Measurements from ENCODE around the gene C3orf33. TPM values are rescaled to one million over a fixed set of nuclear protein-coding genes. Genes with fewer than 3 reads are reported as not detected.

C3orf33 gene
- total RNA-seq, 1 donor from 2014 or later = 1.7 TPM

DNA sequence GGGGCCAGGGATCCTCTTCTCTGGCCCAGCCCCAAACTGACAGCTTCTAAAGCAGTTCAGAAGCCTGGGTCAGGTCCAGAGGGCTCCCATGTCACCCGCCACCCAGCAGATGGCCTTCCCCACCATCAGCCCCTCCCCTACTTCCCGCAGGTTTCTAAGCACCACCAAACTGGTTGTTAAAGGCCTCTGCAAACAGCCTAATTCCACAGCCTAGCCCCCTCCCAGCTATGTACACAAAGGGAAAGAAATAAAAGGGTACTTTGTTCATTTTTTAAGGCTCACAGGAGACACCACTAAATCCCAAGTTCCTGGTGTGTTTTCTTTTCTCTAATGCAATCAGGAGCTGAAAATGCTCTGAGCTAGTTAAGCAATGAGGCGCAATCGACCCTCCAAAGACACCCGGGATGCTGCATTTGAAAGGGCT lies 91.8 kb downstream of the C3orf33 start:
- DNase-seq (ENCODE audit: low spot score) = no peak
- no peak overlapping the region for H3K4me3 Mint-ChIP-seq (ENCODE audit: low read depth)
- H3K27ac Mint-ChIP-seq = no peak overlapping the region
- H3K9me3 Mint-ChIP-seq = no peaks in the 10 kb centered on the region
- no peaks in the 10 kb centered on the region for H3K27me3 Mint-ChIP-seq (ENCODE audit: low read depth)
- H3K4me1 Mint-ChIP-seq (ENCODE audit: low read depth) = no peaks in the 10 kb centered on the region
- intact Hi-C loops (cut with micrococcal nuclease) = no loop called here
- no peaks in the 10 kb centered on the region for H3K36me3 Mint-ChIP-seq (ENCODE audit: low read depth)

Other genes with a start within 250 kb of the C3orf33 start
- gene PLCH1, start 61.2 kb downstream of the C3orf33 start, total RNA-seq = 0.09 and 0.25 TPM in 2 replicates
- gene SLC33A1, start 48.1 kb upstream of the C3orf33 start, total RNA-seq = 30.2 and 33.6 TPM in 2 replicates
- 135 and 136 TPM in 2 replicates for gene GMPS, start 64.4 kb upstream of the C3orf33 start, total RNA-seq